DND-41 (cell line): ENCODE results near the gene KCMF1.

Experiments
- ATAC-seq: fragments of 200-7000 bp; cut with Tn5 transposase; 3 replicates; pipeline ENCODE4 v1.9.1; 2021; ENCODE audit warnings: low read depth; ENCODE audit not compliant: insufficient read depth
- DNase-seq: peaks from one replicate; pipeline ENCODE4 v3.0.0-alpha.2; 2020
- H2AFZ ChIP-seq: 2 replicates; pipeline ENCODE4 v1.6.0; 2012; ENCODE audit warnings: low read depth, low read length
- H3K27ac ChIP-seq: 2 replicates; pipeline ENCODE4 v1.5.1; 2012; ENCODE audit warnings: low read length, inconsistent platforms
- H3K27me3 ChIP-seq: fragments of 200-600 bp; sonication (generic); 2 replicates; pipeline ENCODE4 v1.6.0; 2012; ENCODE audit warnings: low read length, mild to moderate bottlenecking, inconsistent platforms; ENCODE audit not compliant: insufficient read depth, poor library complexity
- H3K36me3 ChIP-seq: 2 replicates; pipeline ENCODE4 v1.5.1; 2012; ENCODE audit warnings: low read length, inconsistent platforms; ENCODE audit not compliant: insufficient read depth
- H3K4me1 ChIP-seq: 2 replicates; pipeline ENCODE4 v1.5.1; 2012; ENCODE audit warnings: mild to moderate bottlenecking, low read length; ENCODE audit not compliant: insufficient read depth
- H3K4me2 ChIP-seq: 2 replicates; pipeline ENCODE4 v1.6.0; 2012; ENCODE audit warnings: mild to moderate bottlenecking, moderate library complexity, low read length, inconsistent platforms; ENCODE audit not compliant: insufficient read depth
- H3K4me3 ChIP-seq, 2 experiments: fragments of 200-600 bp in 1 of 2; shearing (Covaris generic) in 1 of 2; 2 replicates each; pipeline ENCODE4 v1.5.1; 2012 to 2016; ENCODE audit warnings: inconsistent platforms in 2 of 2, low read length in 2 of 2, mild to moderate bottlenecking in 2 of 2, low read depth in 1 of 2, moderate library complexity in 1 of 2
- H3K79me2 ChIP-seq: 2 replicates; pipeline ENCODE4 v1.6.0; 2012; ENCODE audit warnings: low read length, inconsistent platforms; ENCODE audit not compliant: insufficient read depth
- H3K9ac ChIP-seq: 2 replicates; pipeline ENCODE4 v1.6.0; 2012; ENCODE audit warnings: low read depth, mild to moderate bottlenecking, inconsistent platforms, low read length, moderate library complexity
- H3K9me3 ChIP-seq: 2 replicates; pipeline ENCODE4 v1.5.1; 2012; ENCODE audit warnings: low read length, moderate library complexity, mild to moderate bottlenecking, inconsistent platforms; ENCODE audit not compliant: insufficient read depth, severe bottlenecking
- H4K20me1 ChIP-seq: 2 replicates; pipeline ENCODE4 v1.6.0; 2012; ENCODE audit warnings: low read length; ENCODE audit not compliant: insufficient read depth
- EZH2 ChIP-seq: IDR thresholded peaks from 3 replicates; pipeline ENCODE4 v1.6.1; 2012; ENCODE audit warnings: borderline replicate concordance, low read depth, mild to moderate bottlenecking, moderate library complexity, low read length, inconsistent platforms; ENCODE audit not compliant: severe bottlenecking
- TF ChIP-seq, protein P1 (sequence below): IDR thresholded peaks from 2 replicates; pipeline ENCODE4 v1.5.1; 2012; ENCODE audit warnings: borderline replicate concordance, low read length, moderate library complexity, mild to moderate bottlenecking; ENCODE audit not compliant: poor library complexity, severe bottlenecking; ENCODE audit errors: extremely low read depth

Gene KCMF1

DNA sequence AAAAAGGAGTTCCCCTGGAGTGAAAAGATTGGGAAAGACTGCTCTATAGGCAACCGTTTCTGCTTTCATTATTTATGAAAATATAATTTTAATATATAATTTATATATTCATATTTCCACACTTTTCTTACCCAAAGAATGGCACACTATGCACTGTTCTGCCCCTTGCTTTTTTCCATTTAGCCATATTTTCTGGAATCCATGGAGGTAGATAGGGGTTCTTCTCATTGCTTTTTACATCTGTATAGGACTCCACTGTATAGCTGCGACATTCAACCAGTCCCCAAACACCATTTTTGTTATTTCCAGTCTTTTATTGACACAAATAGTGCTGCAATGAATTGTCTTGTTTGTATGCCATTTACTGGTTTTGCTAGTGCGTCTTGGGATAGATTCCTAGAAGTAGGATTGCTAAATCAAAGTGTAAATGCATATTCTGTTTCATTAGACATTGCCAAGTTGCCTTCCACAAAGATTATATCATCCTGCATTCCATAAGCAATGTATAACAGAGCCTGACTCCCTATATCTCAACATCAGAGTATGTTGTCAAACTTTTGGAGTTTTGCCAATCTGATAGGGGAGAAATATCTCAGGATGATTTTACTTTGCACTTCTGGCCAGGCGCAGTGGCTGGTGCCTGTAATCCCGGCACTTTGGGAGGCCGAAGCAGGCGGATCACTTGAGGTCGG, 135.7 kb downstream of the KCMF1 start:
- DNase-seq: no peak

More for the DNA sequence above, 135.7 kb downstream of the KCMF1 start:
- no peaks in the 10 kb centered on the region for H3K4me1 ChIP-seq
- no peak overlapping the region for H3K4me2 ChIP-seq
- TF ChIP-seq EZH2: no peak
- TF ChIP-seq, protein P1, sequence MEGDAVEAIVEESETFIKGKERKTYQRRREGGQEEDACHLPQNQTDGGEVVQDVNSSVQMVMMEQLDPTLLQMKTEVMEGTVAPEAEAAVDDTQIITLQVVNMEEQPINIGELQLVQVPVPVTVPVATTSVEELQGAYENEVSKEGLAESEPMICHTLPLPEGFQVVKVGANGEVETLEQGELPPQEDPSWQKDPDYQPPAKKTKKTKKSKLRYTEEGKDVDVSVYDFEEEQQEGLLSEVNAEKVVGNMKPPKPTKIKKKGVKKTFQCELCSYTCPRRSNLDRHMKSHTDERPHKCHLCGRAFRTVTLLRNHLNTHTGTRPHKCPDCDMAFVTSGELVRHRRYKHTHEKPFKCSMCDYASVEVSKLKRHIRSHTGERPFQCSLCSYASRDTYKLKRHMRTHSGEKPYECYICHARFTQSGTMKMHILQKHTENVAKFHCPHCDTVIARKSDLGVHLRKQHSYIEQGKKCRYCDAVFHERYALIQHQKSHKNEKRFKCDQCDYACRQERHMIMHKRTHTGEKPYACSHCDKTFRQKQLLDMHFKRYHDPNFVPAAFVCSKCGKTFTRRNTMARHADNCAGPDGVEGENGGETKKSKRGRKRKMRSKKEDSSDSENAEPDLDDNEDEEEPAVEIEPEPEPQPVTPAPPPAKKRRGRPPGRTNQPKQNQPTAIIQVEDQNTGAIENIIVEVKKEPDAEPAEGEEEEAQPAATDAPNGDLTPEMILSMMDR: no peak
- H3K9ac ChIP-seq: no peak overlapping the region
- no peak overlapping the region for H3K27ac ChIP-seq
- peaks cover 7% of the 10 kb centered on the region for H3K27me3 ChIP-seq
- no peaks in the 10 kb centered on the region for H4K20me1 ChIP-seq
- H3K4me3 ChIP-seq: no peak overlapping the region
- no peak for ATAC-seq
- no peaks in the 10 kb centered on the region for H3K36me3 ChIP-seq
- no peaks in the 10 kb centered on the region for H3K79me2 ChIP-seq
- no peak overlapping the region for H2AFZ ChIP-seq
- H3K9me3 ChIP-seq: no peaks in the 10 kb centered on the region
